ENCODE measurements around the gene KLLN. TPM values are rescaled to one million over a fixed set of nuclear protein-coding genes. Genes with fewer than 3 reads are reported as not detected.
A peak's percentile ranks its signal among the peaks of the same experiment; 100 is the strongest.
"Not testable (repeated sequence)": the region's sequence is repeated elsewhere in the genome, so short reads cannot be mapped to it uniquely, and the experiment has no call there.

Gene KLLN
- total RNA-seq, 3 donors from 2014 or later (not counting 1 experiment from before 2014, with no cell fraction given) = 0.68 to 0.73 (median 0.70) TPM

GRCh38 chr10:87886635-87887034 lies 23.3 kb upstream of the KLLN start:
- H3K27ac ChIP-seq (ENCODE audit: low read length) = no peak overlapping the region
- H3K36me3 ChIP-seq (ENCODE audit: control insufficient read depth, insufficient read depth, low read length) = peaks cover 20% of the 10 kb centered on the region
- ATAC-seq = no peak

GRCh38 chr10:87882555-87883294 lies 19.4 kb upstream of the KLLN start:
- Histone ChIP-seq H3K27ac (ENCODE audit: low read length) (no peak overlapping the region), H3K27me3 (ENCODE audit: control insufficient read depth, insufficient read depth, low read length) (no peaks in the 10 kb centered on the region), H3K36me3 (ENCODE audit: control insufficient read depth, insufficient read depth, low read length) (peaks cover 22% of the 10 kb centered on the region), H3K4me3 (ENCODE audit: low read length) (no peak overlapping the region), H3K4me1 (ENCODE audit: control insufficient read depth, insufficient read depth, low read length) (no peaks in the 10 kb centered on the region), H3K9me3 (ENCODE audit: control insufficient read depth, insufficient read depth, low read length) (peaks cover 2% of the 10 kb centered on the region)
- Mint-ChIP-seq H3K9me3 (peaks cover 0 to 3% of the 10 kb centered on the region in 2 donors), H3K4me3 (no peak overlapping the region), H3K4me1 (peaks cover 49 to 53% of the 10 kb centered on the region in 2 donors), H3K27ac (peak overlapping the region in 1 of 2 donors; percentile 50), H3K36me3 (peaks cover 15% of the 10 kb centered on the region), H3K27me3 (ENCODE audit: low read depth in 2 of 2) (no peaks in the 10 kb centered on the region)
- TF ChIP-seq CTCF (IDR thresholded peaks at IDR 0.05) = no peak
- intact Hi-C loops (cut with micrococcal nuclease) = no loop called here
- DNase-seq (no peak), ATAC-seq (no peak)
- WGBS (ENCODE audit: insufficient coverage) = 83% methylated on average over 2 of the region's 2 CpGs

More at GRCh38 chr10:87886635-87887034, 23.3 kb upstream of the KLLN start:
- H3K36me3 Mint-ChIP-seq = peaks cover 15% of the 10 kb centered on the region
- Histone ChIP-seq H3K4me1 (ENCODE audit: control insufficient read depth, insufficient read depth, low read length) (no peaks in the 10 kb centered on the region), H3K9me3 (ENCODE audit: control insufficient read depth, insufficient read depth, low read length) (peaks cover 2% of the 10 kb centered on the region), H3K27me3 (ENCODE audit: control insufficient read depth, insufficient read depth, low read length) (no peaks in the 10 kb centered on the region), H3K4me3 (ENCODE audit: low read length) (no peak overlapping the region)
- H3K4me3 Mint-ChIP-seq = no peak overlapping the region
- H3K27me3 Mint-ChIP-seq (ENCODE audit: low read depth in 2 of 2) = no peaks in the 10 kb centered on the region
- H3K27ac Mint-ChIP-seq = peak overlapping the region in 1 of 2 donors; percentile 4
- TF ChIP-seq CTCF (IDR thresholded peaks at IDR 0.05) = no peak
- peaks cover 47 to 49% of the 10 kb centered on the region in 2 donors for H3K4me1 Mint-ChIP-seq
- peaks cover 0 to 3% of the 10 kb centered on the region in 2 donors for H3K9me3 Mint-ChIP-seq
- DNase-seq = no peak
- intact Hi-C loops (cut with micrococcal nuclease) = no loop called here
- 100% methylated on average over 1 of the region's 2 CpGs for WGBS (ENCODE audit: insufficient coverage)

- H3K4me3 Mint-ChIP-seq; intact Hi-C loops (cut with micrococcal nuclease); H3K4me1 ChIP-seq (ENCODE audit: control insufficient read depth, insufficient read depth, low read length); H3K9me3 Mint-ChIP-seq; ATAC-seq; DNase-seq; H3K27me3 Mint-ChIP-seq (ENCODE audit: low read depth in 2 of 2); H3K36me3 Mint-ChIP-seq; H3K4me3 ChIP-seq (ENCODE audit: low read length); H3K27ac ChIP-seq (ENCODE audit: low read length); H3K9me3 ChIP-seq (ENCODE audit: control insufficient read depth, insufficient read depth, low read length); H3K27me3 ChIP-seq (ENCODE audit: control insufficient read depth, insufficient read depth, low read length): not testable (repeated sequence)
- H3K36me3 ChIP-seq (ENCODE audit: control insufficient read depth, insufficient read depth, low read length) = peaks cover 17% of the 10 kb centered on the region
- Mint-ChIP-seq H3K27ac (peak overlapping the region in 1 of 2 donors; percentile 50), H3K4me1 (peaks cover 37 to 41% of the 10 kb centered on the region in 2 donors)
- WGBS (ENCODE audit: insufficient coverage) = 97% methylated on average over 5 of the region's 5 CpGs
These were observed 18.2 kb upstream of the KLLN start for GRCh38 chr10:87881373-87882059.

GRCh38 chr10:87880336-87880735 lies 17.0 kb upstream of the KLLN start:
- no peak for DNase-seq
- intact Hi-C loops (cut with micrococcal nuclease) = no loop called here
- Mint-ChIP-seq H3K9me3 (no peaks in the 10 kb centered on the region), H3K27me3 (ENCODE audit: low read depth in 2 of 2) (no peaks in the 10 kb centered on the region), H3K4me3 (no peak overlapping the region), H3K27ac (no peak overlapping the region), H3K4me1 (peaks cover 31 to 33% of the 10 kb centered on the region in 2 donors), H3K36me3 (no peaks in the 10 kb centered on the region)
- H3K27me3 ChIP-seq (ENCODE audit: control insufficient read depth, insufficient read depth, low read length) = no peaks in the 10 kb centered on the region
- no peak for TF ChIP-seq CTCF (IDR thresholded peaks at IDR 0.05)
- no peak overlapping the region for H3K4me3 ChIP-seq (ENCODE audit: low read length)
- H3K36me3 ChIP-seq (ENCODE audit: control insufficient read depth, insufficient read depth, low read length) = peaks cover 7% of the 10 kb centered on the region
- ATAC-seq = no peak
- no peaks in the 10 kb centered on the region for H3K4me1 ChIP-seq (ENCODE audit: control insufficient read depth, insufficient read depth, low read length)
- no peak overlapping the region for H3K27ac ChIP-seq (ENCODE audit: low read length)
- H3K9me3 ChIP-seq (ENCODE audit: control insufficient read depth, insufficient read depth, low read length) = no peaks in the 10 kb centered on the region

Measured in natural killer cell (primary cell).